ENCODE measurements around the gene TENM4.

TENM4 gene

DNA sequence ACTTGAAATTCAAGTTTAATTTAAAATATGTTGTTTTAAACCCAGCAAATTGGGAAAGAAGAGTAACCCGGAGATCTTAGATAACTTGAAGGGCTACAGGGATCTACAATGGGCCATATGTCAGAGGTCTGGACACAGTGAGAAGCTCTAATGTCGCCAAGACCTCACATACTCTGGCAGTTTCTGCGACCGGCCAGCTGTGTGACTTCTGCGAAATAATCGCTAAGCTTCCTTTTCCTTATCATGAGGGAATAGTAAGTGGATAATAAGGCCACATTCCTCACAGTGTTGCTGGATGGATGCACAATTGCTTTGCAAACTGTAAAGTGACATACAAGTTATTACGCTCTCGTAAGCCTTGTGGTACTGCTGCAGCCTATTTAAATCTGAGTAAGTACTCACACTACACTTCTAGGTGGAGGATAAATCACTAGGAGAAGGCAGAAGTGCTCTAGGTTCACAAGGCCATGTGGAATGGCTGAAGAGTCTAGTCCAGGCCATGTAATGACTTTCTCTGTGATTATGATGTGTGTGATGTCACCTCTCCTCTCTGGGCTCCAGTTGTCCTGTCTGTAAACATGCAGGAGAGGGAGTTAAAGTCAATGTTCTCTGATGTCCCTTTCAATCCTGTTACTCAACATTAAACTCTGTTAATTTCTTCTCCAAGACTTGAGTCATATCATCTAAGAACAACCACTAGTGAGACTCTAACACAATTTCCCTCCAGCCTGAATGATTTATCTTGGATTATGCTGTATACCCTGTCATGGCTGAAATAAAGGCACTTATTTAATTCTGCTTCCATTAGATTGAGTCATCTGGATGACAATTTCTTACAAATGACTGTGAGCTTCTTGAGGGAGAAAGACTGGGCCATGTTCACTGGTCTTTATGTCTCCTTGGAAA, 673.5 kb downstream of the TENM4 start:
- POLR2A ChIA-PET: no interaction called here
- TF ChIP-seq TARDBP (IDR thresholded peaks at IDR 0.05) (no peak), LEF1 (IDR thresholded peaks at IDR 0.05; ENCODE audit: borderline replicate concordance) (no peak), HDGF (IDR thresholded peaks at IDR 0.05; ENCODE audit: borderline replicate concordance) (no peak), ZNF384 (IDR thresholded peaks at IDR 0.05) (no peak), SUZ12 (IDR thresholded peaks at IDR 0.05) (no peak), ELF4 (IDR thresholded peaks at IDR 0.05) (no peak), ARNT (IDR thresholded peaks at IDR 0.05) (no peak), FOXK2 (IDR thresholded peaks at IDR 0.05) (no peak), CTBP1 (IDR thresholded peaks at IDR 0.05; ENCODE audit: borderline replicate concordance) (no peak), FOXA1 (IDR thresholded peaks at IDR 0.05) (no peak), FOXM1 (IDR thresholded peaks at IDR 0.05; ENCODE audit: borderline replicate concordance) (no peak), NFRKB (IDR thresholded peaks at IDR 0.05) (no peak)
- TF ChIP-seq, protein P1, sequence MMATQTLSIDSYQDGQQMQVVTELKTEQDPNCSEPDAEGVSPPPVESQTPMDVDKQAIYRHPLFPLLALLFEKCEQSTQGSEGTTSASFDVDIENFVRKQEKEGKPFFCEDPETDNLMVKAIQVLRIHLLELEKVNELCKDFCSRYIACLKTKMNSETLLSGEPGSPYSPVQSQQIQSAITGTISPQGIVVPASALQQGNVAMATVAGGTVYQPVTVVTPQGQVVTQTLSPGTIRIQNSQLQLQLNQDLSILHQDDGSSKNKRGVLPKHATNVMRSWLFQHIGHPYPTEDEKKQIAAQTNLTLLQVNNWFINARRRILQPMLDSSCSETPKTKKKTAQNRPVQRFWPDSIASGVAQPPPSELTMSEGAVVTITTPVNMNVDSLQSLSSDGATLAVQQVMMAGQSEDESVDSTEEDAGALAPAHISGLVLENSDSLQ (IDR thresholded peaks at IDR 0.05): no peak
- CTCF ChIA-PET: interaction anchor here (0.6 to 1.0 kb wide), 2 partner anchors 14 to 32 kb away, joined by 3 read pairs; no protein-coding TSS in a partner anchor
- DNase-seq (ENCODE audit: extremely low spot score): no peak

DNA sequence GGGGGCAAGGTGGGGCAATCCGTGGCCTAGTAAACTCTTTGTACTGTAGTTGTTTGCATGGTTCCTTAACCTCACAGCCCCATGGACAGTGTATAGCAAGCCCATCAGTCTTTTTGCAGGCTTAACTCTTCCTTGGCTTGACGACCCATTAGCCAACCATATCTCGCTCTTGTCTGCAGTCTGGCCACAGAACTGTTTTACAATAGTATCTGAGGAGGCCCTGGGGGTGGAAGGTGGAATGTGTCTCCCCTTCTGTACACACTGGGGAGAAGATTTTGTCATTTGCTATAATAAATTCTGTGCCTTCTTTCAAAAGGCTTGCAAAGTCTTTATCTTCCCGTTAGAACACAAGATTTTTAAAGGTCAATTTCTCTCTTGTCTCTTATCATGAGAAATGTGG, 675.9 kb downstream of the TENM4 start:
- ChIA-PET CTCF (no interaction called here), POLR2A (no interaction called here)
- no peak for DNase-seq (ENCODE audit: extremely low spot score)
- TF ChIP-seq NFRKB (IDR thresholded peaks at IDR 0.05): no peak
- no peak for TF ChIP-seq FOXA1 (IDR thresholded peaks at IDR 0.05)
- no peak for TF ChIP-seq CTBP1 (IDR thresholded peaks at IDR 0.05; ENCODE audit: borderline replicate concordance)
- no peak for TF ChIP-seq ELF4 (IDR thresholded peaks at IDR 0.05)
- TF ChIP-seq HDGF (IDR thresholded peaks at IDR 0.05; ENCODE audit: borderline replicate concordance): no peak
- no peak for TF ChIP-seq BHLHE40 (IDR thresholded peaks at IDR 0.05; ENCODE audit: borderline replicate concordance)
- no peak for TF ChIP-seq L3MBTL2 (conservative IDR thresholded peaks at IDR 0.05)
- TF ChIP-seq FOXM1 (IDR thresholded peaks at IDR 0.05; ENCODE audit: borderline replicate concordance): no peak
- TF ChIP-seq SP1 (IDR thresholded peaks at IDR 0.05): no peak
- no peak for TF ChIP-seq SUZ12 (IDR thresholded peaks at IDR 0.05)
- no peak for TF ChIP-seq TARDBP (IDR thresholded peaks at IDR 0.05)
- no peak for TF ChIP-seq ARNT (IDR thresholded peaks at IDR 0.05)
- no peak for TF ChIP-seq ZNF384 (IDR thresholded peaks at IDR 0.05)

DNA sequence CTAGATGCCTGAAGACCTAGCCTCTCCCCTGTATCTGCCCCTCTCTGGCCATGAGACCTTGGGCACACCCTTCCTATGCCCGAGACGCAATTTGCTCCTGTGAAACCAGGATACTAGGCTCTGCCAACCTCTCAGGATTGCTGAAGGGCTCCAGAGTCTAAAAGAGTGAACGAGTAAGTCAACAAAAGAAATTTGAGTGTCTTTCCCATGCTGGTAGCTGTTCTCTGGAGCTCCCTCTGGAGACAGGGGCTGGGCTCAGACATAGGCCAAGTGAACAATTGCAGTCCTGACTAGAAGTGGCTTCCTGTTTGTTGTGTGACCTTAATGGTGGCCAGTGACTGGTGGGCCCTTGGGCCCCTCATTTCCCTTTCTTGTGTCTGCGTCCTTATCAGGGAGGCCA, 677.2 kb downstream of the TENM4 start:
- ChIA-PET CTCF (no interaction called here), POLR2A (no interaction called here)
- no peak for DNase-seq (ENCODE audit: extremely low spot score)
- TF ChIP-seq ARNT (IDR thresholded peaks at IDR 0.05) (no peak), CTBP1 (IDR thresholded peaks at IDR 0.05; ENCODE audit: borderline replicate concordance) (no peak), L3MBTL2 (conservative IDR thresholded peaks at IDR 0.05) (no peak), BHLHE40 (IDR thresholded peaks at IDR 0.05; ENCODE audit: borderline replicate concordance) (no peak), SUZ12 (IDR thresholded peaks at IDR 0.05) (no peak), HDGF (IDR thresholded peaks at IDR 0.05; ENCODE audit: borderline replicate concordance) (no peak)
- TF ChIP-seq, protein P1 (IDR thresholded peaks at IDR 0.05): no peak

DNA sequence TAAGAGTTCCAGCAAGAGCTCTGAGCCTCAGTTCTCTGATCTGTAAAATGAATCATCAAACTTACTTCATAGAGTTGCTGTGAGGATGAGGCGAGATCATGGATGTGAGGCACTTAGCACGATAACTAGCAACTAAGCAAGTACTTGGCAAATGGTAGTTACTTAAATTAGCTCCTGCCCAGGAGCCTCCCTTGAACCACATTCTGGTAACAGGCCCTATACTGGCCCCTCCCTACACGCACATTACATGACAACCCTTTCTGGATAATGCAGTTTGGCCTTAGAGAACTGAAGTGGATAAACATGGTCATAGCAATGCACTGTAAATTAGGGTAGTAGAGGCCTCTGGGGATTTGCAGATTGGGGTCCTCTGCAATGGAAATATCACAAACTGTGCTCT, 678.7 kb downstream of the TENM4 start:
- ChIA-PET POLR2A (no interaction called here), CTCF (no interaction called here)
- DNase-seq (ENCODE audit: extremely low spot score): no peak
- TF ChIP-seq FOXM1 (IDR thresholded peaks at IDR 0.05; ENCODE audit: borderline replicate concordance): no peak

DNA sequence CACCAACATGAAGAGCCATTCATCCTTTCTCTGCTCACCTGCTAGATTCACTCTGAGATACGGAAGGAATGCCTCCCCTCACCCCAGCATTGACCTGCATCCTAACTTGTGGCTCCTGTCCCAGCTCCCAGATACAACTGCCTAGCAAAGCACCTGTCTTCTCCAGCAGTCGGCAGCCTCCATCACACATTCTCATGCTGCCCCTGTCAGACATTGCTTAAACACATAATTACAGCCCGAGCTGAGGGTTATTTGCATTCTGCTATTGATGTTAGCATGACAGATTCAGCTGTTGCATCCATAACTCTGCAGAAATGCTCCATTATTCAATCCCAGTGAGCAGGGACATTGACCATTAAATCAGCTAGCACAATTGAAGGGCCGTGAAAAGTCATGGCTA, 681.8 kb downstream of the TENM4 start:
- CTCF ChIA-PET: interaction anchor here (0.6 kb wide), 1 partner anchor 514 kb away, joined by 3 read pairs; no protein-coding TSS in a partner anchor
- TF ChIP-seq SP1 (IDR thresholded peaks at IDR 0.05) (no peak), ARNT (IDR thresholded peaks at IDR 0.05) (no peak), FOXK2 (IDR thresholded peaks at IDR 0.05) (no peak), CTBP1 (IDR thresholded peaks at IDR 0.05; ENCODE audit: borderline replicate concordance) (no peak), FOXM1 (IDR thresholded peaks at IDR 0.05; ENCODE audit: borderline replicate concordance) (no peak)
- TF ChIP-seq, protein P1 (IDR thresholded peaks at IDR 0.05): no peak
- no peak for DNase-seq (ENCODE audit: extremely low spot score)
- POLR2A ChIA-PET: no interaction called here

DNA sequence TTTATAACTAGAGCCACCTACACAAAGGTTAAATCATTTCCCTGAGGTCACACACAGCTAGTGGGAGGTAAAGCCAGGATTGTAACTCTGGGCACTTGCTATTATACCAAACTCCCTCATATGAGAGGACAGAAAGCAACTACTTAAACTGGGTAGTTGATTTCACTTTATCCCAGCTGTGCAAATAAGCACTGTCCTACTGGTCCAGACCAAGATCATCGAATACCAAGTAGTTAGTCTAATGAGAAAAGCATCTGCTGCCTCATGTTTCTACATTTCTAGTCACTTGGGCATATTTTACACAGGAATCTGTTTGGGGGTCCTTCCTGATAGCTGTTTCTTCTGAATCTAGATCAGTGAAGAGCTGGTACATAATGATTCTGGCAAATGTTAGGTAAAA, 687.5 kb downstream of the TENM4 start:
- ChIA-PET CTCF (no interaction called here), POLR2A (no interaction called here)
- TF ChIP-seq NFRKB (IDR thresholded peaks at IDR 0.05) (no peak), TARDBP (IDR thresholded peaks at IDR 0.05) (no peak), HDGF (IDR thresholded peaks at IDR 0.05; ENCODE audit: borderline replicate concordance) (no peak), ARNT (IDR thresholded peaks at IDR 0.05) (no peak), L3MBTL2 (conservative IDR thresholded peaks at IDR 0.05) (no peak)
- DNase-seq (ENCODE audit: extremely low spot score): no peak

DNA sequence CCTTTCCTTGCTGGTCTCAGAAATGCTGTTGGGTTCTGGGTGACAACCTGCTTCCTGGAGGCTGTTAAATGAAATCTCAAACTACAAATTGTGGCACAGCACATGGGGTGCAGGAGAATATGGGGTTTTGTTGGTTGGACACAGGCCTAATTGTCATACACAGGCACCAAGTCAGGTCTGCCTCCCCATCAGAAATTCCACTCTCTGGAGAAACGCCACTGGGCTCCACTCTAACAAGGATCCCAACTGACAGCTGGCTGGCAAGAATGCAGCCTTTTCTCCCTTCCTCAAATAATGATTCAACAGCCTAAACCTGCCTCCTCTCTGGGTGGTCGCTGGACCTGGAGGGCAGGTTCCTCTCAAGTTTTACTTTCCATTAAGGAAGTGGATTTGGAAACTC, 688.3 kb downstream of the TENM4 start:
- POLR2A ChIA-PET: no interaction called here
- DNase-seq (ENCODE audit: extremely low spot score): no peak
- CTCF ChIA-PET: no interaction called here
- no peak for TF ChIP-seq NFRKB (IDR thresholded peaks at IDR 0.05)

Measured in HEK293T (cell line).